GM23338 (cell line): Measurements from ENCODE around the gene FNDC7. TPM values are rescaled to one million over a fixed set of nuclear protein-coding genes. Genes with fewer than 3 reads are reported as not detected.

Source experiments
- ATAC-seq: fragments of 200-7000 bp; cut with Tn5 transposase; 3 replicates; pipeline ENCODE4 v1.9.1; 2020
- DNase-seq: peaks from one replicate; pipeline ENCODE4 v3.0.0-alpha.2; 2015; ENCODE audit warnings: low spot score
- H2AFZ ChIP-seq: fragments of 200-600 bp; sonication (generic); 2 replicates; pipeline ENCODE4 v1.8.0; 2016; ENCODE audit warnings: antibody characterized with exemption, mild to moderate bottlenecking, moderate library complexity
- H3F3A ChIP-seq: fragments of 200-600 bp; sonication (generic); replicated peaks from 2 replicates; pipeline ENCODE4 v1.8.0; 2017; ENCODE audit warnings: antibody characterized with exemption, mixed run types, low read depth
- H3K27ac ChIP-seq: fragments of 200-600 bp; sonication (generic); 2 replicates; pipeline ENCODE4 v1.6.1; 2016; ENCODE audit warnings: low read depth
- H3K27me3 ChIP-seq: fragments of 200-600 bp; sonication (generic); 2 replicates; pipeline ENCODE4 v1.8.0; 2016; ENCODE audit warnings: mild to moderate bottlenecking, mixed run types, moderate library complexity; ENCODE audit not compliant: insufficient read depth
- H3K36me3 ChIP-seq: fragments of 200-600 bp; sonication (generic); 2 replicates; pipeline ENCODE4 v1.8.0; 2016; ENCODE audit warnings: mild to moderate bottlenecking; ENCODE audit not compliant: insufficient read depth
- H3K4me1 ChIP-seq: fragments of 200-600 bp; sonication (generic); 2 replicates; pipeline ENCODE4 v1.8.0; 2016; ENCODE audit warnings: mild to moderate bottlenecking, moderate library complexity; ENCODE audit not compliant: insufficient read depth
- H3K4me2 ChIP-seq: fragments of 200-600 bp; sonication (generic); 2 replicates; pipeline ENCODE4 v1.7.1; 2017; ENCODE audit warnings: mixed run types
- H3K4me3 ChIP-seq: fragments of 200-600 bp; sonication (generic); 2 replicates; pipeline ENCODE4 v1.6.1; 2016; ENCODE audit warnings: mixed run types
- H3K79me2 ChIP-seq: fragments of 200-600 bp; sonication (generic); replicated peaks from 2 replicates; pipeline ENCODE4 v1.8.0; 2017; ENCODE audit warnings: mild to moderate bottlenecking; ENCODE audit not compliant: insufficient read depth
- H3K9me2 ChIP-seq: fragments of 200-600 bp; sonication (generic); 2 replicates; pipeline ENCODE4 v1.8.0; 2017; ENCODE audit not compliant: insufficient read depth
- H4K20me1 ChIP-seq: fragments of 200-600 bp; sonication (generic); replicated peaks from 2 replicates; pipeline ENCODE4 v1.8.0; 2017; ENCODE audit warnings: mild to moderate bottlenecking; ENCODE audit not compliant: insufficient read depth
- H3K27ac Mint-ChIP-seq: 2 replicates; pipeline ENCODE4 v1.8.0; 2020; ENCODE audit warnings: inconsistent platforms, mild to moderate bottlenecking, moderate library complexity, mixed read lengths
- H3K27me3 Mint-ChIP-seq: 3 replicates; pipeline ENCODE4 v1.8.0; 2022; ENCODE audit warnings: low read depth, mild to moderate bottlenecking, moderate library complexity, mixed read lengths, inconsistent platforms; ENCODE audit not compliant: insufficient read depth, poor library complexity
- H3K36me3 Mint-ChIP-seq: 3 replicates; pipeline ENCODE4 v1.8.0; 2021; ENCODE audit warnings: low read depth, mild to moderate bottlenecking, inconsistent platforms, moderate library complexity, mixed read lengths
- H3K4me1 Mint-ChIP-seq: 3 replicates; pipeline ENCODE4 v1.8.0; 2020; ENCODE audit warnings: mild to moderate bottlenecking, inconsistent platforms, mixed read lengths
- H3K4me3 Mint-ChIP-seq: 3 replicates; pipeline ENCODE4 v1.8.0; 2021; ENCODE audit warnings: moderate library complexity, mild to moderate bottlenecking, inconsistent platforms, mixed read lengths
- H3K9me3 Mint-ChIP-seq: 3 replicates; pipeline ENCODE4 v1.8.0; 2020; ENCODE audit warnings: moderate library complexity, mild to moderate bottlenecking, inconsistent platforms, mixed read lengths
- CREB1 ChIP-seq: fragments of 250-450 bp; sonication (Bioruptor Pico); IDR thresholded peaks from 2 replicates; pipeline ENCODE4 v1.5.0; 2020; ENCODE audit warnings: low read depth, mild to moderate bottlenecking, moderate library complexity
- CTCF ChIP-seq, 2 experiments: fragments of 200-600 bp in 1 of 2; sonication (generic) in 1 of 2; conservative IDR thresholded peaks; 2 replicates each; pipeline versions ENCODE4 v1.5.1 to v1.6.1; 2016 to 2017; ENCODE audit warnings: antibody characterized with exemption in 2 of 2, low read depth in 2 of 2, mild to moderate bottlenecking in 2 of 2, moderate library complexity in 1 of 2
- EZH2 ChIP-seq: fragments of 200-600 bp; sonication (generic); IDR thresholded peaks from one replicate; pipeline ENCODE4 v1.8.0; 2017; ENCODE audit warnings: antibody characterized with exemption, mild to moderate bottlenecking, low read depth; ENCODE audit not compliant: unreplicated experiment
- EZH2phosphoT487 ChIP-seq: fragments of 200-600 bp; sonication (generic); IDR thresholded peaks from one replicate; pipeline ENCODE4 v1.8.1; 2018; ENCODE audit warnings: antibody characterized with exemption; ENCODE audit not compliant: unreplicated experiment
- NANOG ChIP-seq: IDR thresholded peaks from 2 replicates; pipeline ENCODE4 v1.6.1; 2016; ENCODE audit warnings: antibody characterized with exemption, borderline replicate concordance
- POLR2AphosphoS5 ChIP-seq: IDR thresholded peaks from 2 replicates; pipeline ENCODE4 v1.6.1; 2016; ENCODE audit warnings: antibody characterized with exemption, low read depth
- STAT1 ChIP-seq: IDR thresholded peaks from one replicate; pipeline ENCODE4 v1.6.1; 2016; ENCODE audit warnings: antibody characterized with exemption; ENCODE audit not compliant: unreplicated experiment
- ZNF331 ChIP-seq: fragments of 250-450 bp; sonication (Bioruptor Pico); IDR thresholded peaks from 2 replicates; pipeline ENCODE4 v1.5.0; 2020; ENCODE audit warnings: low read depth, mild to moderate bottlenecking, moderate library complexity
- polyA plus RNA-seq: library from polyadenylated mRNA; unstranded; fragments of >200 nt; fragmentation: Nextera tagmentation; extraction: Ambion mirVana; gene quantifications from 2 replicates; pipeline ENCODE4 v1.2.1, GENCODE V29; 2016
- total RNA-seq: library from RNA; depleted of rRNA; stranded (reverse); fragments of >200 nt; shearing (Covaris generic); gene quantifications from 2 replicates; pipeline ENCODE4 v1.2.3, GENCODE V29; 2014

FNDC7 gene
- total and polyA plus RNA-seq, 2 experiments from 2014 or later = 0.06 to 0.28 TPM

GRCh38 chr1:108704496-108704895 is 8.2 kb upstream of the FNDC7 start:
- no peaks in the 10 kb centered on the region for H3K9me3 Mint-ChIP-seq
- H3K36me3 Mint-ChIP-seq = peaks cover 28% of the 10 kb centered on the region
- no peak overlapping the region for H3K4me2 ChIP-seq
- H3F3A ChIP-seq = peaks cover 4% of the 10 kb centered on the region; the same call in 1 of the 2 replicates
- no peaks in the 10 kb centered on the region for H3K4me1 ChIP-seq
- no peaks in the 10 kb centered on the region for H3K27me3 ChIP-seq
- TF ChIP-seq CTCF (conservative IDR thresholded peaks at IDR 0.05; ENCODE audit: low read depth in 2 of 2) = no peak
- no peaks in the 10 kb centered on the region for H3K4me1 Mint-ChIP-seq
- H3K4me3 ChIP-seq = no peak overlapping the region
- H4K20me1 ChIP-seq = 0 out of 2 replicates have a peak, but pooled peaks cover 2% of the 10 kb centered on the region
- H3K79me2 ChIP-seq = no peaks in the 10 kb centered on the region
- H3K27ac ChIP-seq = no peak overlapping the region
- no peak overlapping the region for H3K27ac Mint-ChIP-seq
- H3K27me3 Mint-ChIP-seq = peaks cover 2% of the 10 kb centered on the region
- peaks cover 4% of the 10 kb centered on the region for H3K9me2 ChIP-seq
- H2AFZ ChIP-seq = no peak overlapping the region
- no peak overlapping the region for H3K4me3 Mint-ChIP-seq
- ATAC-seq = no peak
- H3K36me3 ChIP-seq = peaks cover 16% of the 10 kb centered on the region
- no peak for DNase-seq

DNA sequence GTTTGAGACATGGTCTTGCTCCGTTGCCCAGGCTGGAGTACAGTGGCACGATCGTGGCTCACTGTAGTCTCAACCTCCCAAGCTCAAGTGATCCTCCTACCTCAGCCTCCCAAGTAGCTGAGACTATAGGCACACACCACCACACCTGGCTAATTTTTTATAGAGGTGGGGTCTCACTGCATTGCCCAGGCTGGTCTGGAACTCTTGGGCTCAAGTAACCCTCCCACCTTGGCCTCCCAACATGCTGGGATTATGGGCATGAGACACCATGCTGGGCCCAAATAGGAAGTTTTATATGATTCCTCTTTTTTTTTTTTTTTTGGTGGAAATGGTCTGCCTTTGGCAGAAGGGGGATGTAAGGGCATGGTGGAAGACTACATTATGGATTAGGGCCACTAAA is 6.1 kb upstream of the FNDC7 start:
- no peaks in the 10 kb centered on the region for H3K27me3 ChIP-seq
- H3K4me1 Mint-ChIP-seq = no peaks in the 10 kb centered on the region

DNA sequence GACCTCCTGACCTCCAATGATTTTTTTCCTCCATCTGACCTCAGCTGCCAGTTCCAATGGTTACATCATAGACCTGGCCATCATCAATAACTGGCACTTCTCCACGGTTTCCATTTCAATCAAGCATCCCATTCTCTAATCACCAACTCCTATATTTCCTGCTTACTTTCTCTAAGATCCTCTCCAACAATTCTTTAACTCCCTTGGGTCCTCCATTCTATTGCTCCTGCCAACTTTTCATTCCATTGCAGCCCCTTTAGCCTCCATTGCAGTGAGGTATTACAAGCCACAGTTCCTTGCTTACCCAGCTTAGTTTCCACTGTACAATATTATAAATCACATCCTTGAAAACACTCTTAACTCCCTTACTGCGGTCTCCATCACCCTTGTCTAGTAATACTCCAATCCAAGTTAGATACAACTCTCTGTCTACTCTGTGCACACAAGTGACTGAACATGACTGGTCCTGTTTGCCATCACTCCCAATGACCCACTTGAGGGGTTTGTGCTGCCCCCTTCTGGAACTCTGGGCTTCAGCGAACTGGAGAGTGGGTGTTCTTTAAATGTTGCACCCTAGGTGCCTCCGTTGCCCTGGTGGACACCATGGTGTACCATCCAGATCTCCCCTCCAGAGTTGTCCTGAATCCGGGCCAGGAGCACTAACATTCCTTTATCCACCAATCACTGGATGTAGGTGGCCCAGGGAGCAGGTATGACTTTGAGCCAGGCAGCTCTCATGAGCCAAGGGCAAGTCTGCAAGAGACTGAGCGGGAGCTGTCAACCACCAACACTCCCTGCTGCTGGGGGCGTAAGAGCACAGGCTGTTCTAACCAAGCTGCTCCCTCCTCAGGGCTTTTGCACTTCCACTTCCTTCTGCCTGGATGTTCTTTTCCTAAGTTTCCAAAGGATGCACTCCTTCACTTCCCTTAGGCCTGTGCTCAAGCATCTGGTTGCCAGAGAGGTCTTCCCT is 3.7 kb upstream of the FNDC7 start:
- Histone ChIP-seq H3K79me2 (no peaks in the 10 kb centered on the region), H3K4me1 (no peaks in the 10 kb centered on the region), H3K9me2 (peaks cover 4% of the 10 kb centered on the region), H3K27ac (no peak overlapping the region), H3F3A (no peaks in the 10 kb centered on the region), H3K27me3 (no peaks in the 10 kb centered on the region), H2AFZ (peak overlapping the region; percentile 86; the same call in 1 of the 2 replicates), H3K4me2 (no peak overlapping the region), H3K36me3 (no peaks in the 10 kb centered on the region), H4K20me1 (no peaks in the 10 kb centered on the region), H3K4me3 (no peak overlapping the region)
- H3K9me3 Mint-ChIP-seq = no peaks in the 10 kb centered on the region
- DNase-seq (peak; percentile 80), ATAC-seq (peak; percentile 81)
- no peaks in the 10 kb centered on the region for H3K36me3 Mint-ChIP-seq
- TF ChIP-seq EZH2phosphoT487 = no peak
- TF ChIP-seq NANOG = no peak
- peak; percentile 77 to 81 for TF ChIP-seq CTCF (conservative IDR thresholded peaks at IDR 0.05; ENCODE audit: low read depth in 2 of 2)
- peaks cover 7% of the 10 kb centered on the region for H3K4me1 Mint-ChIP-seq
- H3K4me3 Mint-ChIP-seq = no peak overlapping the region
- peaks cover 6% of the 10 kb centered on the region for H3K27me3 Mint-ChIP-seq
- no peak overlapping the region for H3K27ac Mint-ChIP-seq

More for the DNA sequence above, 6.1 kb upstream of the FNDC7 start:
- no peaks in the 10 kb centered on the region for H3K79me2 ChIP-seq
- DNase-seq (no peak), ATAC-seq (no peak)
- no peak overlapping the region for H3K4me3 ChIP-seq
- Mint-ChIP-seq H3K36me3 (peaks cover 8% of the 10 kb centered on the region; the same call in 2 of the 3 replicates), H3K27me3 (peaks cover 2% of the 10 kb centered on the region), H3K4me3 (no peak overlapping the region), H3K9me3 (no peaks in the 10 kb centered on the region), H3K27ac (no peak overlapping the region)
- no peaks in the 10 kb centered on the region for H3K36me3 ChIP-seq
- H3K9me2 ChIP-seq = peaks cover 4% of the 10 kb centered on the region
- no peak overlapping the region for H3K4me2 ChIP-seq
- no peaks in the 10 kb centered on the region for H3F3A ChIP-seq
- no peaks in the 10 kb centered on the region for H3K4me1 ChIP-seq
- H2AFZ ChIP-seq = no peak overlapping the region
- TF ChIP-seq CREB1 (CRISPR knock-in tag) = no peak
- TF ChIP-seq POLR2AphosphoS5 = no peak
- TF ChIP-seq ZNF331 (CRISPR knock-in tag) = no peak
- TF ChIP-seq EZH2 = no peak
- TF ChIP-seq STAT1 = no peak
- no peak overlapping the region for H3K27ac ChIP-seq
- H4K20me1 ChIP-seq = no peaks in the 10 kb centered on the region
